Adrenal gland (tissue), 12 donors: ENCODE results near the gene POLR3A. TPM values are rescaled to one million over a fixed set of nuclear protein-coding genes. Genes with fewer than 3 reads are reported as not detected.
"Not testable (repeated sequence)": the region's sequence is repeated elsewhere in the genome, so short reads cannot be mapped to it uniquely, and the experiment has no call there.

Experiments
- DNase-seq, 7 donors: peaks; one replicate each; pipeline ENCODE4 v3.0.0-alpha.2; 2019 to 2020
- H3K27ac ChIP-seq, 5 donors: fragments of 200-600 bp; sonication (generic) in 4 of 5; 1 replicate in 3 of 5; 2 replicates in 2 of 5; pipeline versions ENCODE4 v1.5.1 to v1.8.0; 2016 to 2020; ENCODE audit warnings: mild to moderate bottlenecking in 1 of 5
- H3K27me3 ChIP-seq: fragments of 200-600 bp; 2 replicates; pipeline ENCODE4 v1.8.0; 2021
- H3K36me3 ChIP-seq, 2 donors: fragments of 200-600 bp; replicated peaks in 1 of 2; 1 replicate in 1 of 2; 2 replicates in 1 of 2; pipeline versions ENCODE4 v1.5.1 to v1.8.0; 2018 to 2022
- H3K4me1 ChIP-seq, 2 donors: fragments of 200-600 bp; replicated peaks in 1 of 2; 1 replicate in 1 of 2; 2 replicates in 1 of 2; pipeline versions ENCODE4 v1.5.1 to v1.8.0; 2018 to 2021
- H3K4me3 ChIP-seq, 4 donors: fragments of 200-600 bp; sonication (generic) in 3 of 4; one replicate each; pipeline ENCODE4 v1.5.1; 2016 to 2018
- H3K9me3 ChIP-seq, 3 donors: fragments of 200-600 bp; sonication (generic) in 1 of 3; replicated peaks in 1 of 3; 1 replicate in 2 of 3; 2 replicates in 1 of 3; pipeline versions ENCODE4 v1.5.1 to v1.8.0; 2016 to 2021
- CTCF ChIP-seq, 6 experiments: fragments of 450-650 bp in 4 of 6; fragments of 200-600 bp in 2 of 6; sonication (generic) in 1 of 6; IDR thresholded peaks; 1 replicate in 5 of 6; 2 replicates in 1 of 6; pipeline versions ENCODE4 v1.5.1 to v1.8.0; 2016 to 2021; ENCODE audit warnings: antibody characterized with exemption in 6 of 6, mild to moderate bottlenecking in 2 of 6, moderate library complexity in 1 of 6
- POLR2A ChIP-seq, 2 donors: fragments of 450-650 bp; IDR thresholded peaks; one replicate each; pipeline ENCODE4 v1.6.1; 2017; ENCODE audit warnings: antibody characterized with exemption in 2 of 2, mild to moderate bottlenecking in 2 of 2, moderate library complexity in 1 of 2
- WGBS, 4 donors: extraction: QIAGEN DNeasy Blood & Tissue Kit in 2 of 4; methylation state at CpG; one replicate each; pipeline versions ENCODE4 v1.1.5 to v1.1.7; 2013 to 2017; 5-methylcytosine and 5-hydroxymethylcytosine counted together
- intact Hi-C, 2 donors: fragments of 100-400 bp; cut with DNase I; formaldehyde crosslinking; loops; one replicate each; pipeline versions ENCODE4 v1.14.1 to v1.15.0; 2022 to 2023
- polyA plus RNA-seq, 3 donors: library from polyadenylated mRNA; stranded (reverse); fragments of 200-250 nt in 2 of 3; fragments of 350-450 nt in 1 of 3; fragmentation: Illumina TruSeq in 1 of 3; extraction: RNeasy Lipid Tissue Mini Kit (QIAGEN cat#74804) in 1 of 3; gene quantifications; one replicate each; pipeline ENCODE4 v1.2.3, GENCODE V29; 2013 to 2014
- total RNA-seq, 9 donors: library from RNA; depleted of rRNA in 4 of 9; stranded (reverse); fragments of >200 nt in 4 of 9; fragments of 120-200 nt in 1 of 9; fragmentation: NEBNext Ultra II Directional in 1 of 9; extraction: Animal tissue kit (Norgen Biotek cat#: 25700) in 1 of 9; gene quantifications; one replicate each; pipeline versions ENCODE4 v1.1.0 to v1.2.4, GENCODE V29; 2013 to 2023
- donor health status: healthy with polysubstance abuse.
- donor health status: Bipolar disorder and iron deficiency.
- donor health status: DM: yes; HTN: yes; CAD: no.
- donor health status: DM: no; HTN: no; CAD: no.
- donor health status: DM: no; HTN: no; CAD: no.
- donor health status: DM: yes; HTN: yes; CAD: no.

Gene POLR3A
- total and polyA plus RNA-seq, 12 donors = 6.8 to 18.4 (median 14.8) TPM

- TF ChIP-seq POLR2A (IDR thresholded peaks at IDR 0.05) = no peak
- TF ChIP-seq CTCF (IDR thresholded peaks at IDR 0.05) = no peak
- 89 to 96% (median 92%) methylated on average over 4 to 6 of the region's 6 CpGs for WGBS, 4 donors
- DNase-seq = no peak
- no peaks in the 10 kb centered on the region for H3K9me3 ChIP-seq
- no peak overlapping the region for H3K27ac ChIP-seq
- no peak overlapping the region for H3K4me3 ChIP-seq
- no peaks in the 10 kb centered on the region for H3K36me3 ChIP-seq
- peaks cover 0 to 3% of the 10 kb centered on the region in 2 donors for H3K4me1 ChIP-seq
- no peaks in the 10 kb centered on the region for H3K27me3 ChIP-seq
- intact Hi-C loops = no loop called here
Observed at GRCh38 chr10:78069151-78069550, 39.8 kb upstream of the POLR3A start.

- Histone ChIP-seq H3K4me1 (peaks cover 0 to 3% of the 10 kb centered on the region in 2 donors), H3K9me3 (no peaks in the 10 kb centered on the region), H3K27ac (no peak overlapping the region), H3K27me3 (no peaks in the 10 kb centered on the region), H3K36me3 (no peaks in the 10 kb centered on the region), H3K4me3 (no peak overlapping the region)
- intact Hi-C loops = no loop called here
- 73 to 85% (median 82%) methylated on average over 10 to 11 of the region's 11 CpGs for WGBS, 4 donors
- DNase-seq = no peak
- no peak for TF ChIP-seq POLR2A (IDR thresholded peaks at IDR 0.05)
- no peak for TF ChIP-seq CTCF (IDR thresholded peaks at IDR 0.05)
Observed at GRCh38 chr10:78066728-78067430, 37.6 kb upstream of the POLR3A start.

DNA sequence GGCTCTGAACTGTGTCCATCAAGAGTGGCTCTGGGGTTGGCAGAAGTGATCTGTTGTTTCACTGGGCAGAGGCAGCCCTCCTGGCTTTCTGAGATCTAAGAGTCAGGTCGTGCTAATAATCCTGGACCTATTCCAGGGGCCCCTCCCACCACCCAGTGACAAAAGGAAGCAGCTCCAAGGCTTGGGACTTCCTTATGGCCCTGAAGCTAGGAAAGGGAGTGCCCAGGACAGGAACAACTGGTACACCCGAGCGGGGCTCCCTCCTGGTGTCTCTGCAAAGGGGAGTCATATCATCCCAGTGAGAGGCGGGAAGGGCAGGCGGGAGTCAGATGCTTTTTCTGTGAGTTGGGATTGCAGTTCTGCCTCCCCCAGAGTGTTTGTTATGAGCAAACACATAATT, 36.7 kb upstream of the POLR3A start:
- 47 to 69% (median 68%) methylated on average over 5 of the region's 5 CpGs for WGBS, 4 donors
- TF ChIP-seq POLR2A (IDR thresholded peaks at IDR 0.05) (no peak), CTCF (IDR thresholded peaks at IDR 0.05) (no peak)
- DNase-seq = no peak
- intact Hi-C loops = no loop called here
- Histone ChIP-seq H3K36me3 (no peaks in the 10 kb centered on the region), H3K9me3 (no peaks in the 10 kb centered on the region), H3K4me3 (no peak overlapping the region), H3K27ac (no peak overlapping the region), H3K27me3 (no peaks in the 10 kb centered on the region), H3K4me1 (peaks cover 0 to 3% of the 10 kb centered on the region in 2 donors)

GRCh38 chr10:78065611-78066010, 36.3 kb upstream of the POLR3A start:
- intact Hi-C loops = no loop called here
- TF ChIP-seq POLR2A (IDR thresholded peaks at IDR 0.05) (no peak), CTCF (IDR thresholded peaks at IDR 0.05) (no peak)

DNA sequence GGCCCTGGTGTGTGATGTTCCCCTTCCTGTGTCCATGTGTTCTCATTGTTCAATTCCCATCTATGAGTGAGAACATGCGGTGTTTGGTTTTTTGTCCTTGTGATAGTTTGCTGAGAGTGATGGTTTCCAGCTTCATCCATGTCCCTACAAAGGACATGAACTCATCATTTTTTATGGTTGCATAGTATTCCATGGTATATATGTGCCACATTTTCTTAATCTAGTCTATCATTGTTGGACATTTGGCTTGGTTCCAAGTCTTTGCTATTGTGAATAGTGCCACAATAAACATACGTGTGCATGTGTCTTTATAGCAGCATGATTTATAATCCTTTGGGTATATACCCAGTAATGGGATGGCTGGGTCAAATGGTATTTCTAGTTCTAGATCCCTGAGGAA, 35.6 kb upstream of the POLR3A start:
- H3K27me3 ChIP-seq, H3K9me3 ChIP-seq, H3K4me1 ChIP-seq, H3K36me3 ChIP-seq, intact Hi-C loops, H3K27ac ChIP-seq, H3K4me3 ChIP-seq, DNase-seq: not testable (repeated sequence)
- whole genome bisulfite sequencing, 4 donors = no CpG with 5 or more reads among the region's 2 CpGs

More at GRCh38 chr10:78065611-78066010, 36.3 kb upstream of the POLR3A start:
- DNase-seq = no peak
- Histone ChIP-seq H3K4me3 (no peak overlapping the region), H3K36me3 (no peaks in the 10 kb centered on the region), H3K9me3 (no peaks in the 10 kb centered on the region), H3K27ac (no peak overlapping the region), H3K4me1 (peaks cover 0 to 3% of the 10 kb centered on the region in 2 donors), H3K27me3 (no peaks in the 10 kb centered on the region)
- WGBS, 4 donors = 78 to 90% (median 86%) methylated on average over 2 of the region's 2 CpGs
